NCI-H1105 (cell line): Measurements from ENCODE around the gene USH1G.

Source experiments
- DNase-seq: peaks from one replicate; lab custom pipeline; 2025; lab: John Stamatoyannopoulos, UW

The USH1G gene

GRCh38 chr17:74954115-74954514 lies 31.1 kb upstream of the USH1G start:
- no peak for DNase-seq

GRCh38 chr17:74953134-74953687 lies 30.2 kb upstream of the USH1G start:
- no peak for DNase-seq

GRCh38 chr17:74952431-74953133 lies 29.5 kb upstream of the USH1G start:
- DNase-seq, result no peak

GRCh38 chr17:74951680-74952421 lies 28.8 kb upstream of the USH1G start:
- no peak for DNase-seq

- DNase-seq, result no peak
Observed at GRCh38 chr17:74951065-74951464, 28.0 kb upstream of the USH1G start.

GRCh38 chr17:74950207-74950606 lies 27.2 kb upstream of the USH1G start:
- no peak for DNase-seq

GRCh38 chr17:74949455-74950115 lies 26.5 kb upstream of the USH1G start:
- no peak for DNase-seq

- no peak for DNase-seq
Observed at GRCh38 chr17:74947041-74947754, 24.1 kb upstream of the USH1G start.

- no peak for DNase-seq
Observed at GRCh38 chr17:74946641-74947040, 23.6 kb upstream of the USH1G start.

GRCh38 chr17:74945543-74945942 lies 22.5 kb upstream of the USH1G start:
- no peak for DNase-seq

- DNase-seq, result no peak
Observed at GRCh38 chr17:74943808-74944522, 20.9 kb upstream of the USH1G start.

GRCh38 chr17:74941128-74941725 lies 18.2 kb upstream of the USH1G start:
- DNase-seq, result no peak

- DNase-seq, result no peak
Observed at GRCh38 chr17:74939534-74939933, 16.5 kb upstream of the USH1G start.

GRCh38 chr17:74938194-74938950 lies 15.3 kb upstream of the USH1G start:
- no peak for DNase-seq

- no peak for DNase-seq
Observed at GRCh38 chr17:74937064-74938051, 14.3 kb upstream of the USH1G start.

GRCh38 chr17:74936470-74936799 lies 13.4 kb upstream of the USH1G start:
- no peak for DNase-seq

GRCh38 chr17:74935585-74936469 lies 12.8 kb upstream of the USH1G start, which contains the start of gene OTOP3:
OTOP3 (plus strand) TSS chr17:74935898; CDS start chr17:74935922, 24 bp downstream.
- DNase-seq, result peak; percentile 71

- DNase-seq, result no peak
Observed at GRCh38 chr17:74935048-74935447, 12.0 kb upstream of the USH1G start.
